Endodermal cell (in vitro differentiated cells): Measurements from ENCODE around the gene TPRG1L. TPM values are rescaled to one million over a fixed set of nuclear protein-coding genes. Genes with fewer than 3 reads are reported as not detected.

ENCODE experiments used
- DNase-seq: peaks from one replicate; pipeline ENCODE4 v3.0.0-alpha.2; 2017
- H3K27ac ChIP-seq: 2 replicates; pipeline ENCODE4 v1.5.1; 2013; ENCODE audit warnings: mild to moderate bottlenecking, low read depth, low read length, moderate library complexity
- H3K27me3 ChIP-seq: 2 replicates; pipeline ENCODE4 v1.6.1; 2013; ENCODE audit warnings: mild to moderate bottlenecking, low read length, moderate library complexity; ENCODE audit not compliant: insufficient read depth, control insufficient read depth, poor library complexity, severe bottlenecking
- H3K36me3 ChIP-seq: 2 replicates; pipeline ENCODE4 v1.7.0; 2013; ENCODE audit warnings: mild to moderate bottlenecking, low read length, moderate library complexity; ENCODE audit not compliant: control insufficient read depth, insufficient read depth
- H3K4me1 ChIP-seq: one replicate; pipeline ENCODE4 v1.7.0; 2013; ENCODE audit warnings: low read length; ENCODE audit not compliant: control insufficient read depth, insufficient read depth
- H3K4me3 ChIP-seq: 2 replicates; pipeline ENCODE4 v1.5.1; 2013; ENCODE audit warnings: mild to moderate bottlenecking, low read length, moderate library complexity
- H3K9ac ChIP-seq: 2 replicates; pipeline ENCODE4 v1.6.1; 2013; ENCODE audit warnings: mild to moderate bottlenecking, low read length, moderate library complexity; ENCODE audit not compliant: poor library complexity, severe bottlenecking; ENCODE audit errors: extremely low read depth
- H3K9me3 ChIP-seq: 2 replicates; pipeline ENCODE4 v1.6.1; 2013; ENCODE audit warnings: mild to moderate bottlenecking, low read length, moderate library complexity; ENCODE audit not compliant: control insufficient read depth
- H3K27ac Mint-ChIP-seq: 2 replicates; pipeline ENCODE4 v1.8.0; 2020; ENCODE audit warnings: mixed read lengths
- H3K27me3 Mint-ChIP-seq: 2 replicates; pipeline ENCODE4 v1.8.0; 2021; ENCODE audit warnings: mild to moderate bottlenecking, mixed read lengths; ENCODE audit not compliant: insufficient read depth
- H3K36me3 Mint-ChIP-seq: 2 replicates; pipeline ENCODE4 v1.8.0; 2020; ENCODE audit warnings: low read depth, mixed read lengths
- H3K4me1 Mint-ChIP-seq: 2 replicates; pipeline ENCODE4 v1.8.0; 2020; ENCODE audit warnings: mixed read lengths
- H3K4me3 Mint-ChIP-seq: 2 replicates; pipeline ENCODE4 v1.8.0; 2020; ENCODE audit warnings: mild to moderate bottlenecking, moderate library complexity, mixed read lengths
- H3K9me3 Mint-ChIP-seq: 2 replicates; pipeline ENCODE4 v1.8.0; 2020; ENCODE audit warnings: mild to moderate bottlenecking, mixed read lengths
- CTCF ChIP-seq: fragments of 200-600 bp; sonication (generic); conservative IDR thresholded peaks from 2 replicates; pipeline ENCODE4 v1.5.0; 2021; ENCODE audit warnings: antibody characterized with exemption, mild to moderate bottlenecking
- WGBS, 2 experiments: methylation state at CpG; one replicate each; pipeline versions ENCODE4 v1.1.5 to v1.1.7; 2013; ENCODE audit warnings: missing lambda C conversion rate in 2 of 2, mixed read lengths in 1 of 2; ENCODE audit not compliant: insufficient coverage in 1 of 2, insufficient read length in 1 of 2; 5-methylcytosine and 5-hydroxymethylcytosine counted together
- total RNA-seq, 2 donors: library from RNA; stranded (reverse); fragmentation: NEBNext Ultra II Directional in 1 of 2; extraction: Animal tissue kit (Norgen Biotek cat#: 25700) in 1 of 2; gene quantifications; 2 replicates in 1 of 2; 3 replicates in 1 of 2; pipeline ENCODE4 v1.2.1, GENCODE V29; 2021

TPRG1L gene
- total RNA-seq, 2 donors from 2014 or later, result 50.4 to 56.4 TPM

- no peak for DNase-seq
- H3K36me3 ChIP-seq, result no peaks in the 10 kb centered on the region
- Mint-ChIP-seq H3K27me3 (no peaks in the 10 kb centered on the region), H3K9me3 (no peaks in the 10 kb centered on the region), H3K4me3 (no peak overlapping the region), H3K36me3 (peaks cover 2% of the 10 kb centered on the region), H3K27ac (no peak overlapping the region), H3K4me1 (peaks cover 13% of the 10 kb centered on the region)
- no peak for TF ChIP-seq CTCF
- no peak overlapping the region for H3K27ac ChIP-seq
- H3K4me1 ChIP-seq, result no peaks in the 10 kb centered on the region
- H3K4me3 ChIP-seq, result no peak overlapping the region
- no peak overlapping the region for H3K9ac ChIP-seq
- no peaks in the 10 kb centered on the region for H3K27me3 ChIP-seq
- no peaks in the 10 kb centered on the region for H3K9me3 ChIP-seq
- 95% methylated on average over 13 to 29 of the region's 29 CpGs for WGBS, 2 experiments
Observed at GRCh38 chr1:3596663-3597598, 27.9 kb upstream of the TPRG1L start.

- H3K4me1 Mint-ChIP-seq, result peaks cover 13% of the 10 kb centered on the region
- Histone ChIP-seq H3K4me1 (no peaks in the 10 kb centered on the region), H3K36me3 (no peaks in the 10 kb centered on the region), H3K9me3 (no peaks in the 10 kb centered on the region), H3K27ac (peak overlapping the region; percentile 72), H3K27me3 (no peaks in the 10 kb centered on the region), H3K4me3 (no peak overlapping the region), H3K9ac (no peak overlapping the region)
- TF ChIP-seq CTCF, result no peak
- no peak overlapping the region for H3K4me3 Mint-ChIP-seq
- WGBS, 2 experiments, result 70 to 77% methylated on average over 10 to 11 of the region's 11 CpGs
- DNase-seq, result no peak
- no peak overlapping the region for H3K27ac Mint-ChIP-seq
- H3K36me3 Mint-ChIP-seq, result peaks cover 2% of the 10 kb centered on the region
- no peaks in the 10 kb centered on the region for H3K9me3 Mint-ChIP-seq
- H3K27me3 Mint-ChIP-seq, result no peaks in the 10 kb centered on the region
Observed at GRCh38 chr1:3597599-3597964, 27.2 kb upstream of the TPRG1L start.

GRCh38 chr1:3598051-3598491 lies 26.7 kb upstream of the TPRG1L start:
- peak overlapping the region; percentile 72 for H3K27ac ChIP-seq
- 85 to 87% methylated on average over 14 to 26 of the region's 26 CpGs for WGBS, 2 experiments
- no peaks in the 10 kb centered on the region for H3K9me3 ChIP-seq
- H3K36me3 Mint-ChIP-seq, result peaks cover 2% of the 10 kb centered on the region
- H3K4me3 Mint-ChIP-seq, result no peak overlapping the region
- H3K9ac ChIP-seq, result no peak overlapping the region
- peak overlapping the region; percentile 55 for H3K27ac Mint-ChIP-seq
- DNase-seq, result peak; percentile 62
- TF ChIP-seq CTCF, result no peak
- H3K27me3 ChIP-seq, result no peaks in the 10 kb centered on the region
- H3K27me3 Mint-ChIP-seq, result no peaks in the 10 kb centered on the region
- no peaks in the 10 kb centered on the region for H3K36me3 ChIP-seq
- H3K9me3 Mint-ChIP-seq, result no peaks in the 10 kb centered on the region
- H3K4me1 Mint-ChIP-seq, result peaks cover 13% of the 10 kb centered on the region
- no peaks in the 10 kb centered on the region for H3K4me1 ChIP-seq
- no peak overlapping the region for H3K4me3 ChIP-seq
